GM18907 (cell line): ENCODE results near the gene CNGA3.
"Not testable (repeated sequence)": the region's sequence is repeated elsewhere in the genome, so short reads cannot be mapped to it uniquely, and the experiment has no call there.

Source experiments
- ATAC-seq: cut with Tn5 transposase; IDR thresholded peaks from one replicate; pipeline ENCODE4 v1.9.1; 2021; ENCODE audit warnings: mild to moderate bottlenecking, moderate library complexity; ENCODE audit not compliant: unreplicated experiment

The CNGA3 gene

DNA sequence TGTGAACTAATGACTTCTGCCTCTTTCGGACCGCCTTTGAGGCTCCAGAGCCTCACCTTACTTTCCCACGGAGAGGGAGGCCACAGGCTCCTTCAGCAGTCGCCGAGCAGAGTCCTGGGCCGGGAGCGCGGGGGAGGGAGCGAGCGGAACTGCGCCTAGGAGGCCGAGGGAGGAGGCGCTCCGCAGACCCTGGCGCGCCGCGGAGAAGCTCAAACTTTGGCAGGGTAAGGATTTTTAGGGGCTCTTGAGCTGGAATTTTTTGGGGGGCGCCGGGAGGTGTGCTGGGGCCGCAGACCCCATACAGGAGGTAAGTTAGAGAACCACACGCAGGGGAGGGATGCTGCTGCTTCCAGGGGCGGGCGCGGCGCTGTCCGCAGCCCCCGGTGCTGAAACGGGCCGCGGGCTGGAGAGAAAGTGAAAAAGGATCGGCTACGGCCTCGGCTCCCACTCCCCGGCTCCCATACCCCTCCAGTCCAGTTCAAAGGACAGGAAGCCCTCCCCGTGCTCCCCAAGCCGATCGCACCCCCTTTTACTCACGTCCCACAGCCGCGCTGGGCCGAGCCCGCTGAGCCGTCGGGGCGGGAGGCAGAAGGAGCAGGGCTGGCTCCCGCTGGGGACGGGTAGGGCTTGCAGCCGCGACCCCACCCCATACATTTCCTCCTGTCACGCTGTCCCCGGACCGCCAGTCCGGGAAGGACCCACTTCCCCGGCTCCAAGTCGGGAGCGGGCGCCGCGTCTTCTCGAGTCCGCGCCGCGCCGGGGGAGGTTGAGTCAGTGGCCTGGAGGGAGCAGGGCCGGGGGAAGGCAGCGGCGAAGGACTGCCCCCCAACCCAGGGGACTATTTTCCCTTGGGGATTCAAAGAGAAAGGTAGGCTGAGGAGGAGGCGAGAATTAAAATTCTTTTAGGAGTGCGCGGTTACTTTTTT, at the start of gene CNGA3:
CNGA3 (plus strand) TSS at position 146 of the 926 bp plus-strand sequence. CDS start 23,520 bp downstream, outside the sequence.
- ATAC-seq = no peak

DNA sequence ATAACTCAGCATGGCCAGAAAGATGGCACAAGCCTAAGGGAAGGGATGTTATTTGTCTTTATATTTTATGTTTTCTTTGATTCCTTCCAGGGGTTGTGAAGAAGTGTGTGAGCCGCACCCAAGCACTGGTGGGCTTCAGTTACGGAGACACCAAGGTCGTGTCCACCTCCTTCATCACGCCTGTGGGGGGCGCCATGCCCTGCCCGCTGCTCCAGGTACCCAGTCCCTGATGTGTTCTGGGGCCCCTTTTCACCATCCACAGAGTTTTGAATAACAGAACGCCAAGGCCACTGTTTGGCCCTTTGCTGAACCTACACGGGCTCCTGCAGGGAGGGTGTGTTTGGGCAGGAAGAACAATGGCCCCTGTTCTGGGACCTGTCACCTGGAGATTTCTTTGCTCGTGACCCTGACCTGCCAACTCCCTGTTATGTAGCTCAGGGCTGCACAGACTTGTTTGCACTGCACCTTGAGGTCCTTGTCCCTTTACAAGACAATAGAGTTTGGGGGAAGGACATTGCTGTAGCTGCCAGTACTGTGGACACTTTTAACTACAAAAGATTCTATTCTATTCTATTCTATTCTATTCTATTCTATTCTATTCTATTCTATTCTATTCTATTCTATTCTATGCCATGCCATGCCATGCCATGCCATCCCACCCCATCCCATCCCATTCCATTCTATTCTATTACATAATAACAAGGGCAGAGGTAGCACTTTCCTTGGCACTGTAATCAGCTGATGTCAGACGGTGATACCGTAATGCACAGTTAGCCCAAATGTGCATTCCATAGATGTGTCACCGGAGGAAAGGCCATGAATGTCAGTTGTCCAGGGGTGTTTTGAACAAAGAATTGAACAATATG, 48.2 kb upstream of the CNGA3 start:
- no peak for ATAC-seq

DNA sequence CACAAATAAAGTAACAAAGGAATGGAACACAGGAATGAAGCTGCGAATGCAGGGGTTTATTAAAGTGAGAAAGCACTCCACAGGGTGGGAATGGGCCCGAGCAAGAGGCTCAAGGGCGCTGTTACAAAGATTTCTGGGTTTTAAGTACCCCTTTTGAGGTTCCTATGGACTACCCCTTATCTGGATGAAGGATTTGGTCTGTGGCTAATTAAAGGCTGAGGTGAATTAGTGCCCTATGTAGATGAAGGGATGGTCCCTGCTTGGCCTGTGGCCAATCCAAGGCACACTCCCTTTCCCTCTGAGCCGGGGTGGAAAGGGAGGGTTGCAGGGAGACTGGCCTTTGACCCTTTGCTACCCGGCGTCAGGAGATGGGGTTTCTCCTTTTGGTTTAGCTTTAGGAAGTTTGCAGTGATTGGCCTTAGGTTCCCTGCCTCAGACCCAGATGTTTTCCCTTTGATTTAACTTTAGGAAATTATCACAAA, 47.5 kb upstream of the CNGA3 start:
- no peak for ATAC-seq

DNA sequence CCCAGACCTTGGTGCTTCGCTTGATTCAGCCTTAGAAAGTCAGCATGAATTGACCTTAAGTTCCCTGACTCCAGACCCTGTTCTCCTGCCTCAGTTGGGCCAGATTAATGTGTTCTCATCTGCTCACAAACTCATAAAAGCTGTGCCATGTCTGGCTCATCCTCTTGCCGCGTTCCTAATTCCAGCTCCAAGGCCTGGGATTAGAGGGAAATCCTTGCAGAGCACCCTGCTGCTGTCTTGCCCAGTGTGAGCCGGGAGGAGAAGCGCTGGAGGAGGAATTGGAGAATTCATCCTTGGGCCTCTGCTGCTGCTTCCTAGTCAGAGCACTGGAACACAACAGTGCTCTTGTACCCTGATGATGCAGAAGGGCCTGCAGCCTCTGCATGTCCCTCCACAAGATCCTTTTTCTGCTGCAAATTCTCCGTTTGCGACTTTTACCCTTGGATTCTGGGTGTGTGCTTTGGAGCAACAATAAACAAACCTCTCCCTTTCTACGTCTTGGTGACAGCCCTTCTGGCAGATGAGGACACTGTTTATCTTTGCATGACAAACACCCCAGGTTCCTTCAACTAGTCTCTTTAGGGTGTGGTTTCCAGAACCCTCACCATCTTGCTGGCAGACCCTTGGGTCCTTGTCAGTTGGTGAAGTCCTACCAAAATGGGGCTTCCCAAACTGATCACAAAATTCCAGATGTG, 46.9 kb upstream of the CNGA3 start:
- no peak for ATAC-seq

- no peak for ATAC-seq
Observed at GRCh38 chr2:98300141-98300874, 45.9 kb upstream of the CNGA3 start.

DNA sequence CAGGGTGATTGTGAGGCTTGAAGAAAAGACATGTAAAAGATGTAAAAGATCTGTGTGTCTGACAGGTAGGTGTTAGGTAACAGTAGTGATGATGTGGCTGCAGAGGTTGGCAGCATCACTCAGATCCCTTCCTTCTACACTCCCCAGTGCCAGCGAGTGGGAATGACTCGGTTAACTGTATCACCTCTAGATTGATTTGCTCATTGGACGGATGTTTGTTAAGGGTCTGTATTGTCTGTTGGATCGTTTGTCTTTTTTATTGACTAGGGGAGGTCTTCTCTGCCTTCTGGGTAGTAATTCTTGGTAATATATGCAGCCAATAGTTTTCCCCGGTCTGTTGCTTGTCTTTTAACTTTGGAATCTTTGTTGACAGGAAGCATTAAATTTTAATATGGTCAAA, 44.8 kb upstream of the CNGA3 start:
- no peak for ATAC-seq

DNA sequence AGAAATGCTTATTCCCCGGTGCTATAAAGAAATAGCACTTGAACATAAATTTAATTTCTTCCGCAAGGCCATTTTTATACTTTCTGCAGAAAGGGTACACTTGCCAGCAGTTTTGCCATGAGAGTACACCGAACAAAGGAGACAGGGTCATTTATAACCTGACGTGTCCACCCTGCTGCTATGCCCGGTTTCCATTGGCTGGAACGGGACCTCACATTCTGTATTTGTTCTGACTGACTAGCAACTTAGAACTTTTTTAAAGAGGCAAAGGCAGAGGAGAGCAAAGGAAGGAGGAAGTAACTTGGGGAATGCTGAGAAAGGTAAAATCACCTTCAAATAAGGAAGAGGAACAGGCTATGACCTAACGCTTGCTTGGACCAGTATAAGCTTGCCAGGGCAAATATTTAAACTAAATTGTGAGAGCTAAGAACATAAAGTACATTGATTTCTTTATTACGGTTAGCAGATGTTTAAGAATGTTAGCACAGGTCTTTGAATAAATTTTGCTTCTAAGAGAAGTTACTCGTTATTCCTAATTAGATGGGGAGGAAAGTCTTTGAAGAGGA, 39.0 kb upstream of the CNGA3 start:
- not testable (repeated sequence) for ATAC-seq

DNA sequence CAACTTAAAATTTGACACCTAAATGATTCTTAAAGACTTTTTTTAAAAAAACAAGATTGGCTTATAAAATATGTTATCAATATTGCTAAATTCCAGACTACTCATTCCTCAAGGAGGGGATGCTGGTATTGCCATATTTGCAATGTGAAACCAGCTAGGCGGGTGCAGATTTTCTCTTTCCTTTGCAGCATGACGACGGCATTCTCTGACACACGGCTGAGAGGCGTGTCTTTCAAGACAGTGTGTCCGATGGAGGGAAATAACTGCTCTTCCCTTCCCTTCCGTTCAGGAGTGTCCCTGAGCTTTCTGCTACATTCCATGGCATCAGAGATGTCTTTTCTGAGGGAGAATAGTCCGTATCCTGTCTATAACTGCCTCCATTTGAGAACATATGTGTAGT, 38.2 kb upstream of the CNGA3 start:
- ATAC-seq = no peak

DNA sequence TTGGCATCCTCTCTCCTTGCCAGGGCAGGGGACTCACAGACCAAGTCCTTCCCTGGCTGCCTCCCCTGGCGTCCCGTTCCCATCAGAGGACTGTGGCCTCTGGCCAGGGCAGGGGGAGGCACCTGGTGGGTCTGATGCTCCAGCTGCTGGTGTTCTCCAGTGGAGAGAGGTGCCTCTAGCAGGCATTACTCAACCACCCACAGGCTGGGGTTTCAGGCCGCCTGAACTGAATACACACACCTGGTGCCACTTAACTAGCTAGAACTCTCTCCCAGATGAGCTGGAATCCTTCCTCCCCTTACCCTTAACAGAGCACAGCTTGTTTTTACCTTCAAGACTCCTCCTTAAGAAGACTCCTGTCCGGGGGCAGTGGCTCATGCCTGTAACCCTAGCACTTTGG, 37.7 kb upstream of the CNGA3 start:
- ATAC-seq = no peak

- no peak for ATAC-seq
Observed at GRCh38 chr2:98309580-98309979, 36.7 kb upstream of the CNGA3 start.

DNA sequence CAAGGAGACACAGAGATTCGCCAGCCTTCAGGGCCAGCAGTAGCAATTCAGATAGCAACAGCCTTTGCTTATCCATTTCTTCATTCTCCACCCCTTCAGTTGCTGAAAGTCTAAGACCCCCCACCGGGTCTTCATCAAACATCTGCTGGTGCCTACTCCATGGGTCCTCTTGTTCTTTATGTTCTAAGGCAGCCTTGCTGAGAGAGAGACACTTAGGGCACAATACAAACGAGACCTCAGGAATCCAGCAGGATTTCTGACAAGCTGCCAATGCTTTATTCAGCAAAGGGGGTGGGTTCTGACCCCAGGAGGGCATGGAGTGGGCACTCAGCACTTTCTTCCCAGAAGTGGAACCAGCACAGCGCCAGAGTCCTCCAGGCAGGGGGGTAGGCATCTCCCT, 36.2 kb upstream of the CNGA3 start:
- ATAC-seq = no peak

DNA sequence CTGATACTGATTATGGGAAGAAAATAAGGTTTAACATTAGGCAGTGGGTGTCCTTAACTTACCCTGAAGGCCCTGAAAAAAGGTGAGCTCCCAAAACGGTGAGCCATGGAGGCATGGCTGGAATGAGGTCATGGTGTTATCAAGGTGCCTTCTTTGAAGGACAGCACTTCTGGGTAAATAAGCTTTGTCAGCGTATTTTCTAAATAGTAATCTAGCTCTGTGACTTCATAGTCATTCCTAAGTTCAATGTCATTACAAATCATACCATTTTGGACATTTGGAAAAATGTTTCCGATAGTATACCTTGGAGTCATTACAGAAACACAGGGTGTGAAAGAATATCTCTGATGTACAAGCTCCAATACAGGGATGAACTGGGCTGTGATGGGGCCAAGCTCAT, 35.2 kb upstream of the CNGA3 start:
- ATAC-seq = no peak

GRCh38 chr2:98311771-98312545, 34.3 kb upstream of the CNGA3 start:
- no peak for ATAC-seq

GRCh38 chr2:98313492-98314250, 32.6 kb upstream of the CNGA3 start:
- ATAC-seq = no peak

DNA sequence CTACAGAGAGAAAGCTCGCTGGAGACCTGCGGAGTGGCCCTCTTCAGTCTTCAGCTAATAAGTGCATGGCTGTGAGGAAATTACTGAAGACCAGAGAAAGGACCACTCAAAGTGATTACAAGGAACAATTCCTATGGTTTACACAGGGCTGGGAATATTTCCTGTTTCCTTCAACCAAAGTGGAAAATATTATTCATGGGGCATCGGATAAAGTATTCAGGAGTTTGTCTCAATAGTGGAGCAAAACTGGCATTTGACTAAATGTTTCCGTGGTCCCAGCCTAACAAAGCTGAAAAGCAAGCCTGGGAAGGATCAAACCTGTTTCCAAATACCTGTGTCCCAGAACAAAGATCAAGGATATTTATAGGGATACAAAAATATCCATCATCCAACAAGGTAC, 32.0 kb upstream of the CNGA3 start:
- ATAC-seq = no peak

DNA sequence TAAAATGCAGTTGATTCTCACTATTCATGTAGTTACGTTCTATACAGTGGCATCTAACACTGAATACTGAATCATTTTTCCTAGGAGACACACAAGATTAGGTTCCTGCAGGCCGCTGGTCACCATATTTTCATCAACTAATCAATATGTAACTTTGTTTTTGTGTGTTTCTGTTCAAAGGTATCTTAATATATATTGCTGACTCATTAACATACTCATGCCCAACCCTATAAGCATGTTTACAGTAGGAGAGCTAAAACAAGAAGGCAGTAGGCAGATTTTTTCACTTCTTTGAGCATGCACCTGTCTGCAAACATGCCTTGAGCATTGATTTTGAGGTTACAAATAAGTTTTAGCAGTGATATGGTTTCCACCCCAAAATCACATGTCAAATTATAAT, 30.3 kb upstream of the CNGA3 start:
- no peak for ATAC-seq

- ATAC-seq = no peak
Observed at GRCh38 chr2:98317214-98317613, 29.0 kb upstream of the CNGA3 start.

- ATAC-seq = not testable (repeated sequence)
Observed at GRCh38 chr2:98320171-98320570, 26.1 kb upstream of the CNGA3 start.

DNA sequence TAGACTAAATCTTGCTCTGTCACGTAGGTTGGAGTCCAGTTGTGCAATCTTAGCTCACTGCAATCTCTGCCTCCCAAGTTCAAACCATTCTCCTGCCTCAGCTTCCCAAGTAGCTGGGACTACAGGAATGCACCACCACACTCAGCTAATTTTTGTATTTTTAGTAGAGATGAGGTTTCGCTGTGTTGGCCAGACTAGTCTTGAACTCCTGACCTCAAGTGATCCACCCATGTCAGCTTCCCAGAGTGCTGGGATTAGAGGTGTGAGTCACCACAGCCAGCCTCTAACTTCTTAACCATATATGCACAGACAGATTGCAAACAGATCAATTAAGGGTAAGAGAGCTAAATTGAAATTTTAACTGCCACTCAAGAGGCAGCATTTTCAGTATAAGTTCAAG, 22.1 kb upstream of the CNGA3 start:
- no peak for ATAC-seq
